Left ventricle myocardium inferior (tissue), 1 donor: ENCODE results near the gene CLSTN1. TPM values are rescaled to one million over a fixed set of nuclear protein-coding genes. Genes with fewer than 3 reads are reported as not detected.

Experiments used
- DNase-seq: peaks from one replicate; pipeline ENCODE4 v3.0.0-alpha.2; 2020
- H3K27ac ChIP-seq: fragments of 200-600 bp; replicated peaks from 2 replicates; pipeline ENCODE4 v1.8.0; 2021
- H3K27me3 ChIP-seq: fragments of 200-600 bp; 2 replicates; pipeline ENCODE4 v1.8.0; 2021; ENCODE audit warnings: low read depth
- H3K36me3 ChIP-seq: fragments of 200-600 bp; 2 replicates; pipeline ENCODE4 v1.8.0; 2021
- H3K4me1 ChIP-seq: fragments of 200-600 bp; 2 replicates; pipeline ENCODE4 v1.8.0; 2021
- H3K4me3 ChIP-seq: fragments of 200-600 bp; 2 replicates; pipeline ENCODE4 v1.8.0; 2021; ENCODE audit warnings: mild to moderate bottlenecking, moderate library complexity
- H3K9me3 ChIP-seq: fragments of 200-600 bp; replicated peaks from 2 replicates; pipeline ENCODE4 v1.8.0; 2021
- CTCF ChIP-seq: fragments of 200-600 bp; IDR thresholded peaks from 2 replicates; pipeline ENCODE4 v1.8.0; 2021; ENCODE audit warnings: antibody characterized with exemption, mild to moderate bottlenecking, borderline replicate concordance
- intact Hi-C: fragments of 100-400 bp; cut with micrococcal nuclease; formaldehyde crosslinking; loops from one replicate; pipeline ENCODE4 v1.11.0; 2022
- total RNA-seq: library from RNA; stranded (reverse); fragmentation: NEBNext Ultra II Directional; extraction: Animal tissue kit (Norgen Biotek cat#: 25700); gene quantifications from one replicate; pipeline ENCODE4 v1.2.1, GENCODE V29; 2021
- donor health status: DM: no; HTN: yes; CAD: no; lungs with severe emphysema.

CLSTN1 gene
- total RNA-seq, 1 donor from 2014 or later: 63.5 TPM

- Histone ChIP-seq H3K36me3 (peaks cover 12% of the 10 kb centered on the region), H3K27ac (no peak overlapping the region), H3K9me3 (no peaks in the 10 kb centered on the region), H3K27me3 (no peaks in the 10 kb centered on the region), H3K4me3 (no peak overlapping the region), H3K4me1 (no peaks in the 10 kb centered on the region)
- DNase-seq: no peak
- intact Hi-C loops: no loop called here
- no peak for TF ChIP-seq CTCF
Measured at GRCh38 chr1:9776685-9777084, 47.1 kb downstream of the CLSTN1 start.

GRCh38 chr1:9774712-9775679 lies 48.8 kb downstream of the CLSTN1 start:
- Histone ChIP-seq H3K9me3 (no peaks in the 10 kb centered on the region), H3K27ac (no peak overlapping the region), H3K36me3 (peaks cover 12% of the 10 kb centered on the region), H3K4me3 (no peak overlapping the region), H3K4me1 (no peaks in the 10 kb centered on the region), H3K27me3 (no peaks in the 10 kb centered on the region)
- DNase-seq: no peak
- intact Hi-C loops: no loop called here
- TF ChIP-seq CTCF: no peak

- no peak for TF ChIP-seq CTCF
- H3K27me3 ChIP-seq: no peaks in the 10 kb centered on the region
- no peak overlapping the region for H3K4me3 ChIP-seq
- no peaks in the 10 kb centered on the region for H3K9me3 ChIP-seq
- no peaks in the 10 kb centered on the region for H3K4me1 ChIP-seq
- no peak for DNase-seq
- no peak overlapping the region for H3K27ac ChIP-seq
- H3K36me3 ChIP-seq: peaks cover 12% of the 10 kb centered on the region
- intact Hi-C loops: no loop called here
Measured at GRCh38 chr1:9770298-9770697, 53.5 kb downstream of the CLSTN1 start.

GRCh38 chr1:9768983-9769382 lies 54.8 kb downstream of the CLSTN1 start:
- Histone ChIP-seq H3K27ac (no peak overlapping the region), H3K4me1 (no peaks in the 10 kb centered on the region), H3K27me3 (no peaks in the 10 kb centered on the region), H3K36me3 (peaks cover 12% of the 10 kb centered on the region), H3K9me3 (no peaks in the 10 kb centered on the region), H3K4me3 (no peak overlapping the region)
- DNase-seq: no peak
- no peak for TF ChIP-seq CTCF
- intact Hi-C loops: no loop called here

- Histone ChIP-seq H3K4me1 (no peaks in the 10 kb centered on the region), H3K9me3 (no peaks in the 10 kb centered on the region), H3K4me3 (no peak overlapping the region), H3K27me3 (no peaks in the 10 kb centered on the region), H3K27ac (no peak overlapping the region), H3K36me3 (peaks cover 11% of the 10 kb centered on the region)
- no peak for DNase-seq
- intact Hi-C loops: no loop called here
- no peak for TF ChIP-seq CTCF
Measured at GRCh38 chr1:9767964-9768668, 55.6 kb downstream of the CLSTN1 start.
